Trophoblast cell (in vitro differentiated cells and primary cell): ENCODE results near the gene COL4A5.
A peak's percentile ranks its signal among the peaks of the same experiment; 100 is the strongest.

Experiments
- DNase-seq, 2 donors: peaks; one replicate each; pipeline ENCODE4 v3.0.0-alpha.2; 2016
- H2AFZ ChIP-seq: 2 replicates; pipeline ENCODE4 v1.6.1; 2013; ENCODE audit warnings: low read length, moderate library complexity, mild to moderate bottlenecking; ENCODE audit not compliant: insufficient read depth, poor library complexity
- H2AK5ac ChIP-seq: 2 replicates; pipeline ENCODE4 v1.6.1; 2013; ENCODE audit warnings: mild to moderate bottlenecking, low read length
- H2BK120ac ChIP-seq: 2 replicates; pipeline ENCODE4 v1.6.1; 2013; ENCODE audit warnings: low read length, mild to moderate bottlenecking, moderate library complexity; ENCODE audit not compliant: insufficient read depth, poor library complexity
- H2BK12ac ChIP-seq: 2 replicates; pipeline ENCODE4 v1.6.1; 2013; ENCODE audit warnings: mild to moderate bottlenecking, low read length, moderate library complexity
- H2BK5ac ChIP-seq: 2 replicates; pipeline ENCODE4 v1.6.1; 2013; ENCODE audit warnings: low read length, low read depth, moderate library complexity, mild to moderate bottlenecking; ENCODE audit not compliant: poor library complexity
- H3K14ac ChIP-seq: 2 replicates; pipeline ENCODE4 v1.6.1; 2013; ENCODE audit warnings: mild to moderate bottlenecking, low read length
- H3K18ac ChIP-seq: 2 replicates; pipeline ENCODE4 v1.6.1; 2013; ENCODE audit warnings: mild to moderate bottlenecking, low read length
- H3K23ac ChIP-seq: 2 replicates; pipeline ENCODE4 v1.6.1; 2013; ENCODE audit warnings: low read length
- H3K27ac ChIP-seq: 2 replicates; pipeline ENCODE4 v1.5.1; 2013; ENCODE audit warnings: low read depth, mild to moderate bottlenecking, inconsistent platforms, low read length, moderate library complexity
- H3K27me3 ChIP-seq: 2 replicates; pipeline ENCODE4 v1.6.1; 2013; ENCODE audit warnings: inconsistent platforms, mild to moderate bottlenecking, low read length, moderate library complexity; ENCODE audit not compliant: insufficient read depth
- H3K36me3 ChIP-seq, 2 experiments: 1 replicate in 1 of 2; 2 replicates in 1 of 2; pipeline ENCODE4 v1.6.1; 2013; ENCODE audit warnings: low read length in 2 of 2, mild to moderate bottlenecking in 2 of 2, moderate library complexity in 1 of 2; ENCODE audit not compliant: insufficient read depth in 2 of 2, control insufficient read depth in 1 of 2
- H3K4ac ChIP-seq: 2 replicates; pipeline ENCODE4 v1.6.1; 2013; ENCODE audit warnings: low read depth, mild to moderate bottlenecking, low read length, moderate library complexity
- H3K4me1 ChIP-seq, 2 experiments: 1 replicate in 1 of 2; 2 replicates in 1 of 2; pipeline ENCODE4 v1.6.1; 2013; ENCODE audit warnings: low read length in 2 of 2, mild to moderate bottlenecking in 2 of 2, moderate library complexity in 1 of 2; ENCODE audit not compliant: insufficient read depth in 2 of 2, control insufficient read depth in 1 of 2
- H3K4me2 ChIP-seq: 2 replicates; pipeline ENCODE4 v1.6.1; 2013; ENCODE audit warnings: inconsistent platforms, mild to moderate bottlenecking, low read length, moderate library complexity
- H3K4me3 ChIP-seq: 2 replicates; pipeline ENCODE4 v1.5.1; 2013; ENCODE audit warnings: mild to moderate bottlenecking, low read depth, low read length, inconsistent platforms
- H3K79me1 ChIP-seq: one replicate; pipeline ENCODE4 v1.6.1; 2013; ENCODE audit warnings: low read length
- H3K79me2 ChIP-seq: 2 replicates; pipeline ENCODE4 v1.6.1; 2013; ENCODE audit warnings: low read length, mild to moderate bottlenecking; ENCODE audit not compliant: control insufficient read depth, insufficient read depth, poor library complexity
- H3K9ac ChIP-seq: 2 replicates; pipeline ENCODE4 v1.6.1; 2013; ENCODE audit warnings: mild to moderate bottlenecking, low read length
- H3K9me3 ChIP-seq: 2 replicates; pipeline ENCODE4 v1.6.1; 2013; ENCODE audit warnings: low read depth, mild to moderate bottlenecking, control low read depth, inconsistent platforms, low read length; ENCODE audit not compliant: insufficient read depth
- H4K12ac ChIP-seq: 2 replicates; pipeline ENCODE4 v1.6.1; 2013; ENCODE audit warnings: low read depth, mild to moderate bottlenecking, low read length, moderate library complexity
- H4K8ac ChIP-seq: 2 replicates; pipeline ENCODE4 v1.6.1; 2013; ENCODE audit warnings: low read depth, mild to moderate bottlenecking, low read length, moderate library complexity
- H4K91ac ChIP-seq: one replicate; pipeline ENCODE4 v1.6.1; 2013; ENCODE audit warnings: low read depth, mild to moderate bottlenecking, low read length, moderate library complexity
- WGBS: extraction: QIAGEN DNeasy Blood & Tissue Kit; methylation state at CpG from one replicate; pipeline ENCODE4 v1.1.7; 2013; ENCODE audit warnings: missing lambda C conversion rate; ENCODE audit not compliant: insufficient read length, insufficient coverage; ENCODE audit errors: extremely low coverage; 5-methylcytosine and 5-hydroxymethylcytosine counted together

COL4A5 gene

DNA sequence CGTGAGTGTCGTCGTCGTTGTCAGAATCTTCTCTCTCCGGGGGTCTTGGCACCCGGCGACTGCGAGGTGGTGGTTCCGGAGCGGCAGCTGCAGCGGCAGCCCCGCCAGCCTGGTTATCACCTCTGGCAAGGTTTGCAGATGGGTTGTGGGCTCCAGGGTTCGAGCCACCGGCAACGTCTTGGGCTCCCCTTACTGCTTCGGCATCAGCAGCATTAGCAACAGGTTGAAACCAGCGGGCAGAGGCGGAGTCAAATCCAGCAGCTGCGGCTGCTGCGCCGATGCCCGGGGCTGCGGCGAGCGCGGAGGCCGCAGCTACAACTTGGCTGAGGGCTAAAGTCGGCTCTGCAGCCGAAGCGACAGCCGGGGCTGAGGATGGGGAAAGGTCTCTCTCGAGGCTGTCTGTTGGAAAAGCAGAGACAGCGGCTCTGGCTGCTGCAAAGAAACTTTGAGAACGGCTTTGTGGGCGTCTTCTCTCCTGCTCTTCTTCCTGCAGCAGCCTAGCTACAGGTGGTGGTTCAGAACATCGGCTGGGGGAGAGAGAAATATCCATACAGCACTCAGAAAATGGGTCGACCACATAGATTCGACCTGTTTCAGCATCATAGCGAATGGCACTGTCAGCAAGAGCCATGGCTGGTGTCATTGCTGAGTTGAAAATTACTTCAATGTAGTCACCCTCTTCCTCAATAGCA is 293.1 kb downstream of the COL4A5 start:
- H3K14ac ChIP-seq: no peak overlapping the region
- DNase-seq: peak in 1 of 2 donors; percentile 1
- H3K27me3 ChIP-seq: peaks cover 31% of the 10 kb centered on the region
- H3K4me1 ChIP-seq: peaks cover 0 to 4% of the 10 kb centered on the region in 2 experiments
- H3K18ac ChIP-seq: no peak overlapping the region
- H3K36me3 ChIP-seq: no peaks in the 10 kb centered on the region
- no peak overlapping the region for H2AK5ac ChIP-seq
- H4K91ac ChIP-seq: no peak overlapping the region
- H3K23ac ChIP-seq: no peak overlapping the region
- no peak overlapping the region for H3K9ac ChIP-seq
- no peak overlapping the region for H2BK120ac ChIP-seq
- no peak overlapping the region for H4K8ac ChIP-seq
- no peaks in the 10 kb centered on the region for H3K79me1 ChIP-seq
- no peaks in the 10 kb centered on the region for H3K9me3 ChIP-seq
- H3K4me2 ChIP-seq: peak overlapping the region; percentile 39
- no peak overlapping the region for H3K4ac ChIP-seq
- no peak overlapping the region for H2AFZ ChIP-seq
- H3K27ac ChIP-seq: no peak overlapping the region
- no peak overlapping the region for H4K12ac ChIP-seq
- WGBS: no CpG with 5 or more reads among the region's 39 CpGs
- no peaks in the 10 kb centered on the region for H3K79me2 ChIP-seq
- no peak overlapping the region for H3K4me3 ChIP-seq
- no peak overlapping the region for H2BK12ac ChIP-seq
- no peak overlapping the region for H2BK5ac ChIP-seq

DNA sequence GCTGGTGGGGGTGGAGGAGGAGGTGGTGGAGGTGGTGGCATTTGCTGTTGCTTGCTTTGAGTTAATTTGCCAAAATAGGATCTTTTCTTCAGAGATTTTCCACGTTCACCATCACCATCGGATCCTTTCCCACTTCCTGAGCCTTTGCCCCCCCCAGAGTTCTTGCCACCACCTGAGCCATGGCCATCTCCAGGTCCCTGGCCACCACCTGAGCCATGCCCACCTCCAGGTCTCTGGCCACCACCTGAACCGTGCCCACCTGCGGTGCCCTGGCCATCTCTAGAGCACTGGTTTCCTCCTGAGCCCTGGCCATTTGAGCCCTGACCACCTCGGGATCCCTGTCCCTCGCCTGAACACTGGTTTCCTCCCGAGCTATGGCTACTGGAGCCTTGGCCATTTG is 294.8 kb downstream of the COL4A5 start:
- Histone ChIP-seq H2BK120ac (no peak overlapping the region), H2AFZ (no peak overlapping the region), H4K91ac (no peak overlapping the region), H2BK5ac (no peak overlapping the region), H3K27ac (no peak overlapping the region), H2AK5ac (no peak overlapping the region), H2BK12ac (no peak overlapping the region), H3K27me3 (peaks cover 31% of the 10 kb centered on the region), H3K4me3 (no peak overlapping the region), H3K18ac (no peak overlapping the region), H3K4ac (no peak overlapping the region), H3K4me1 (peaks cover 0 to 4% of the 10 kb centered on the region in 2 experiments), H4K12ac (no peak overlapping the region), H3K14ac (no peak overlapping the region), H3K9ac (no peak overlapping the region), H3K9me3 (no peaks in the 10 kb centered on the region), H4K8ac (no peak overlapping the region), H3K4me2 (no peak overlapping the region), H3K79me1 (no peaks in the 10 kb centered on the region), H3K79me2 (no peaks in the 10 kb centered on the region), H3K23ac (no peak overlapping the region), H3K36me3 (no peaks in the 10 kb centered on the region)
- DNase-seq: no peak
- no CpG with 5 or more reads among the region's 7 CpGs for WGBS

DNA sequence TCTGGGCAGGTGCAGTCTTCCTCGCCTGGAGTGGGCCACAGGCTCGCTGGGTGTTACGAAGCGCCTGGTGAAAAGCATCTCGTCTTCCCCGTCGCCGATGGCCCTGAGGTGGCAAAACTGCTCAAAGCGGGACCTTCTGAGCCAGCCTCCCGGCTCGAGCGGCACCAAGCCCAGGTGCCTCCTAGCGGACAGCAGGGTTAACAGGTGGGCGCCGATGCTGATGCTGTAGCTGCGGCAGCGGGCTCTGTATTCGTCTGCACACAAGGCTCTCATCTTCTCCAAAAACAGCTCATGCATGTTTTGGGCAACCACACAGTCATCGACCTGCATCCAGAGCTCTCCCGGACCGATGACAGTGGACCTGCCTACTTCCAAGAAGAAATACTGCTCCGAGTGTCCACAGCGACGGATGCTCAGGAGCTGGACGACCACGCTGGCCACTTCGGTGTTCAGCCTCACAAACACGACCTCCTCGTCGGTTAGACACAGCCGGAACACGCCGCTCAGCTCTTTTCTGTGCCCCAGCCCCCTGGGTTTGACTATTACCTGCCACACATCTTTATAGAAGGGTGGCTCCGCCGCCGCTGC is 295.5 kb downstream of the COL4A5 start:
- no peak overlapping the region for H3K27ac ChIP-seq
- H3K14ac ChIP-seq: no peak overlapping the region
- H2AFZ ChIP-seq: no peak overlapping the region
- no peak overlapping the region for H4K12ac ChIP-seq
- no peak overlapping the region for H2BK120ac ChIP-seq
- H3K23ac ChIP-seq: no peak overlapping the region
- peak overlapping the region; percentile 58 for H3K4me3 ChIP-seq
- no peak overlapping the region for H3K4ac ChIP-seq
- peaks cover 31% of the 10 kb centered on the region for H3K27me3 ChIP-seq
- no peak overlapping the region for H3K18ac ChIP-seq
- H2BK12ac ChIP-seq: no peak overlapping the region
- WGBS: no CpG with 5 or more reads among the region's 36 CpGs
- no peak overlapping the region for H4K8ac ChIP-seq
- H4K91ac ChIP-seq: no peak overlapping the region
- H3K9ac ChIP-seq: no peak overlapping the region
- peak in 1 of 2 donors; percentile 20 for DNase-seq
- no peaks in the 10 kb centered on the region for H3K9me3 ChIP-seq
- no peaks in the 10 kb centered on the region for H3K79me1 ChIP-seq
- peak overlapping the region; percentile 98 for H3K4me2 ChIP-seq
- H3K4me1 ChIP-seq: peaks cover 0 to 4% of the 10 kb centered on the region in 2 experiments
- H3K36me3 ChIP-seq: no peaks in the 10 kb centered on the region
- no peak overlapping the region for H2AK5ac ChIP-seq
- no peak overlapping the region for H2BK5ac ChIP-seq
- H3K79me2 ChIP-seq: no peaks in the 10 kb centered on the region

DNA sequence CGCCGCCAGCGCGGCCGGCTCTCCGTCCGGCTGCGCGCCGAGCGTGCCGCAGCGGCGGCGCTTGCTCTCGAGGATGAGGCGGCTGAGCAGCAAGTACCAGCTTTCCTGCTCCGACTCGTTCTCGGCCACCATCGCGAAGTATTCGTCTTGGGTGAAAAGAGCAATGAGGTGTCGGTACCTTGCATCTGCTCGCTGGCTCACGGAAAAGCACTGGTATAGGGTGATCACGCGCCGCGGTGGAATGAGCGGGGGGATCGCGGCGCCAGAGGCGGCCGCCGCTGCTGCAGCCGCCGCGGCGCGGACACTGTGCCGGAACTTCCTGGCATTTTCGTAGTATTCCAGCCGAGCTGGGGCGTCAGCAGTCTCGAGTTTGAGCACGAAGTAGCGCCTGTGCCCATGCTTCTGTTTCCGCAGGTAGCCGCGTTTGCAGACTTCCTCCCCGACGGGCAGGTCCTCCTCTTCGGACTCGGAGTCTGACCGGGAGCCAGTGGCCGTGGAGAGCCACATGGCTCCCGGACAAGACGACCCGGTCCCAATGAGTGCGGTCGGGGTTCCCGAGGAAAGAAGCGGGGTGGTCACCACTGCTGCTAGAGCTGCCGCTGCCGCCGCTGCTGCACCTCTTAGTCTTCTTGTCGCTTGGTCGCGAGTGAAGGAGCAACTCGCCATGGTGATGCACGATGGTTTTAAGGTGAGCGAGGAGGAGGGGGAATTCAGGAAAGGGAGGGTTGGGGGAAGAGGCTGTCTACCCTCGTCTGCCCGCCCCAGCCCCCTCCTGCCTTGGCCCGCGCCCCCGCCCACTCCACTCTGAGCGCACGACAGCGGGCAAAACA is 296.3 kb downstream of the COL4A5 start:
- Histone ChIP-seq H3K4me2 (peak overlapping the region; percentile 98), H2BK5ac (no peak overlapping the region), H3K79me2 (no peaks in the 10 kb centered on the region), H3K4me1 (peaks cover 0 to 4% of the 10 kb centered on the region in 2 experiments), H4K91ac (no peak overlapping the region), H2BK120ac (no peak overlapping the region), H3K9me3 (no peaks in the 10 kb centered on the region), H4K8ac (no peak overlapping the region), H3K23ac (no peak overlapping the region), H3K18ac (no peak overlapping the region), H3K4me3 (peak overlapping the region; percentile 75), H4K12ac (no peak overlapping the region), H2AK5ac (no peak overlapping the region), H3K14ac (no peak overlapping the region), H3K79me1 (no peaks in the 10 kb centered on the region), H2AFZ (peak overlapping the region; percentile 30), H3K9ac (no peak overlapping the region), H3K36me3 (no peaks in the 10 kb centered on the region), H3K27ac (no peak overlapping the region), H2BK12ac (no peak overlapping the region), H3K4ac (no peak overlapping the region), H3K27me3 (peaks cover 30% of the 10 kb centered on the region)
- no CpG with 5 or more reads among the region's 82 CpGs for WGBS
- peak in 1 of 2 donors; percentile 36 for DNase-seq
